ENCODE data around the gene TFCP2. TPM values are rescaled to one million over a fixed set of nuclear protein-coding genes. Genes with fewer than 3 reads are reported as not detected.

TFCP2 gene
- total RNA-seq, 2 experiments from 2014 or later: 9.4 to 11.7 TPM

DNA sequence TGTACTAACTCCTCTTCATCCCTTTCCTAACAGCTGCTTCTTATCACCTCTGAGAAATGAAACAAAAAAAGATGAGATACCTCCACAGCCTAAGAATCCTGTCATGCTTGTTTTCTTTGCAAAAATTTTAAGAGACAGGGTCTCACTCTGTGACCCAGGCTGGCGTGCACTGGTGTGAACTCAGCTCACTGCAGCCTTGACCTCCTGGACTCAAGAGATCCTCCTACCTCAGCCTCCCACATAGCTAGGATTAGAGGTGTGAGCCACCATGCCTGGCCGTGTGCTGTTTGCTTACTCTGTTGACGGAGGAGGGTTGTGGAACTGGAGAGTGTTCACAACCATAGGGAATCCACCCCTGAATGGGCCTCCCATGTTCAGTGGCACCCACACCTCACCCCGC is 105.7 kb downstream of the TFCP2 start:
- intact Hi-C loops (cut with DNase I, micrococcal nuclease): no loop called here
- H3K9me3 Mint-ChIP-seq: no peaks in the 10 kb centered on the region
- H3K4me1 Mint-ChIP-seq (ENCODE audit: low read depth): no peaks in the 10 kb centered on the region
- TF ChIP-seq, protein P1, sequence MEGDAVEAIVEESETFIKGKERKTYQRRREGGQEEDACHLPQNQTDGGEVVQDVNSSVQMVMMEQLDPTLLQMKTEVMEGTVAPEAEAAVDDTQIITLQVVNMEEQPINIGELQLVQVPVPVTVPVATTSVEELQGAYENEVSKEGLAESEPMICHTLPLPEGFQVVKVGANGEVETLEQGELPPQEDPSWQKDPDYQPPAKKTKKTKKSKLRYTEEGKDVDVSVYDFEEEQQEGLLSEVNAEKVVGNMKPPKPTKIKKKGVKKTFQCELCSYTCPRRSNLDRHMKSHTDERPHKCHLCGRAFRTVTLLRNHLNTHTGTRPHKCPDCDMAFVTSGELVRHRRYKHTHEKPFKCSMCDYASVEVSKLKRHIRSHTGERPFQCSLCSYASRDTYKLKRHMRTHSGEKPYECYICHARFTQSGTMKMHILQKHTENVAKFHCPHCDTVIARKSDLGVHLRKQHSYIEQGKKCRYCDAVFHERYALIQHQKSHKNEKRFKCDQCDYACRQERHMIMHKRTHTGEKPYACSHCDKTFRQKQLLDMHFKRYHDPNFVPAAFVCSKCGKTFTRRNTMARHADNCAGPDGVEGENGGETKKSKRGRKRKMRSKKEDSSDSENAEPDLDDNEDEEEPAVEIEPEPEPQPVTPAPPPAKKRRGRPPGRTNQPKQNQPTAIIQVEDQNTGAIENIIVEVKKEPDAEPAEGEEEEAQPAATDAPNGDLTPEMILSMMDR (IDR thresholded peaks at IDR 0.05): no peak
- no peak overlapping the region for H3K4me3 Mint-ChIP-seq
- H3K27ac ChIP-seq (ENCODE audit: low read depth in 1 of 2, low read length in 2 of 2): no peak overlapping the region
- H3K27me3 Mint-ChIP-seq: no peaks in the 10 kb centered on the region
- POLR2A ChIA-PET: interaction anchor here (1.2 kb wide), 1 partner anchor 17 kb away, joined by 3 read pairs; no protein-coding TSS in a partner anchor
- ATAC-seq (ENCODE audit: poor library complexity) (no peak), DNase-seq (no peak)
- no peaks in the 10 kb centered on the region for H3K4me1 ChIP-seq (ENCODE audit: insufficient read depth, low read length)
- H3K9me3 ChIP-seq (ENCODE audit: control insufficient read depth in 1 of 2, insufficient read depth in 1 of 2, low read length in 2 of 2): no peaks in the 10 kb centered on the region
- CTCF ChIA-PET: interaction anchor here (0.6 kb wide), 1 partner anchor 210 kb away, joined by 3 read pairs; no protein-coding TSS in a partner anchor
- H3K4me3 ChIP-seq (ENCODE audit: low read length): no peak overlapping the region
- no peak overlapping the region for H3K27ac Mint-ChIP-seq
- peaks cover 93% of the 10 kb centered on the region for H3K36me3 Mint-ChIP-seq (ENCODE audit: low read depth)
- H3K36me3 ChIP-seq (ENCODE audit: insufficient read depth, low read length): peaks cover 81% of the 10 kb centered on the region
- H3K27me3 ChIP-seq (ENCODE audit: control insufficient read depth in 1 of 2, insufficient read depth in 2 of 2, low read length in 2 of 2): no peaks in the 10 kb centered on the region

DNA sequence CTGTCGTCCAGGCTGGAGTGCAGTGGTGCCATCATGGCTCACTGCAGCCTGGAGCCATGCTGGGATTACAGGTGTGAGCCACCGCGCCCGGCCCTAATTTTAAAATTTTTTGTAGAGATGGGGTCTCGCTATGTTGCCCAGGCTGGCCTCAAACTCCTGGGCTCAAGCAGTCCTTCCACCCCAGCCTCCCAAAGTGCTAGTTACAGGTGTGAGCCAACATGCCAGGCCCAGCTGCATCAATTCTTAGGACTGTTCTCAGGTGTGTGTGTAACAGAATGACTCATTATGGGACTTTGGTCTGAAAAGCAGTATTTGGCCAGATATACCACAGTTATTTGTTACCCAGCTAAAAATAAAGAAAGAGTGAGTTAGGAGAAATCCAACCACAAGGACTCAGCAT is 107.4 kb downstream of the TFCP2 start:
- H3K36me3 Mint-ChIP-seq (ENCODE audit: low read depth): peaks cover 88% of the 10 kb centered on the region
- Histone ChIP-seq H3K4me1 (ENCODE audit: insufficient read depth, low read length) (no peaks in the 10 kb centered on the region), H3K36me3 (ENCODE audit: insufficient read depth, low read length) (peaks cover 76% of the 10 kb centered on the region), H3K27me3 (ENCODE audit: control insufficient read depth in 1 of 2, insufficient read depth in 2 of 2, low read length in 2 of 2) (no peaks in the 10 kb centered on the region), H3K27ac (ENCODE audit: low read depth in 1 of 2, low read length in 2 of 2) (no peak overlapping the region), H3K9me3 (ENCODE audit: control insufficient read depth in 1 of 2, insufficient read depth in 1 of 2, low read length in 2 of 2) (no peaks in the 10 kb centered on the region), H3K4me3 (ENCODE audit: low read length) (no peak overlapping the region)
- no peaks in the 10 kb centered on the region for H3K9me3 Mint-ChIP-seq
- no peak for DNase-seq
- H3K27me3 Mint-ChIP-seq: no peaks in the 10 kb centered on the region
- ATAC-seq (ENCODE audit: poor library complexity): no peak
- intact Hi-C loops (cut with DNase I, micrococcal nuclease): no loop called here
- POLR2A ChIA-PET: no interaction called here
- TF ChIP-seq, protein P1 (IDR thresholded peaks at IDR 0.05): no peak
- H3K4me3 Mint-ChIP-seq: no peak overlapping the region
- H3K4me1 Mint-ChIP-seq (ENCODE audit: low read depth): no peaks in the 10 kb centered on the region
- CTCF ChIA-PET: interaction anchor here (0.7 kb wide), 1 partner anchor 466 kb away, joined by 3 read pairs; no protein-coding TSS in a partner anchor
- H3K27ac Mint-ChIP-seq: no peak overlapping the region

DNA sequence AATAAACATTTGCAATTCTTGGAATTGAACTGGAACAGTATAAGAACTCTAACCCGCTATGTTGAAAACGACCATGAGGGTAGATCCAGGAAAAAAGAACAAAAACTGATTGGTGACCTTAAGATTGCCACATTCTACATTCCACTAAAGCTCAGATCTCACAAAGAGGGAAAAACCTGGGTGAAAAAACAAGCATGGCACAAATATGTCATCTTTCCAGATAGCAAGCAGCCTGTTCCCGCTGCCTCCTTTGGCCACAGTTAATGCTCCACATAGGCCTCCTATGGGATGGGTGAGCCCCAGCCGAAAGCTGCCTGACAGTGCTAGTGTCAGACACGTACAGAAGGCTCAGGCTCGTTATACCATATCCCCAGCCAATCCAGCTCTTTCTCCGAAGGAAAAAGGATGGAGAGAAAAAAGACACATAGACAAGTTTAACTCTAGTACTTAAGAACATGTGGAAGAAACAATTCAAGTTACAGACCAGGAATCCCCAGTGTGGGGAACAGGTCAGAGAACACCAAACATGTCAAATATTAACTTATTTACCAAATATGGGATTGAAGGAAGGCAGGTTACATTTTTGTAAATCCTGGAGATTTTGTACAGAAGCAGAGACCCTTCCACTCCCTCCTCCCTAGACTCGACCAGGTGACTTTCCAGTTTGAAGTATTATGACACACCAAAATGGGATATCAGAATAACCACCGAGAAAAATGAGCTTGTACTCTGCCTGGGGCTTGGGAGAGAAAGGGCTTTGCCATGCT is 110.1 kb downstream of the TFCP2 start:
- intact Hi-C loops (cut with DNase I, micrococcal nuclease): no loop called here
- Mint-ChIP-seq H3K4me3 (no peak overlapping the region), H3K27ac (peak overlapping the region; percentile 42), H3K36me3 (ENCODE audit: low read depth) (peaks cover 92% of the 10 kb centered on the region), H3K27me3 (no peaks in the 10 kb centered on the region), H3K9me3 (no peaks in the 10 kb centered on the region), H3K4me1 (ENCODE audit: low read depth) (no peaks in the 10 kb centered on the region)
- Histone ChIP-seq H3K36me3 (ENCODE audit: insufficient read depth, low read length) (peaks cover 88% of the 10 kb centered on the region), H3K4me1 (ENCODE audit: insufficient read depth, low read length) (no peaks in the 10 kb centered on the region), H3K27ac (ENCODE audit: low read depth in 1 of 2, low read length in 2 of 2) (no peak overlapping the region), H3K4me3 (ENCODE audit: low read length) (no peak overlapping the region), H3K9me3 (ENCODE audit: control insufficient read depth in 1 of 2, insufficient read depth in 1 of 2, low read length in 2 of 2) (no peaks in the 10 kb centered on the region), H3K27me3 (ENCODE audit: control insufficient read depth in 1 of 2, insufficient read depth in 2 of 2, low read length in 2 of 2) (no peaks in the 10 kb centered on the region)
- CTCF ChIA-PET: no interaction called here
- POLR2A ChIA-PET: interaction anchor here (1.2 kb wide), 1 partner anchor 21 kb away, joined by 4 read pairs; no protein-coding TSS in a partner anchor
- ATAC-seq (ENCODE audit: poor library complexity) (no peak), DNase-seq (no peak)
- TF ChIP-seq, protein P1 (IDR thresholded peaks at IDR 0.05): no peak
